HCT116 (cell line): ENCODE measurements around the gene HPCAL1. TPM values are rescaled to one million over a fixed set of nuclear protein-coding genes. Genes with fewer than 3 reads are reported as not detected.

ENCODE experiments used
- ATAC-seq: fragments of 200-7000 bp; cut with Tn5 transposase; 2 replicates; pipeline ENCODE4 v1.9.1; 2020; ENCODE audit warnings: mild to moderate bottlenecking, moderate library complexity
- BruUV-seq: library from RNA; stranded (reverse); fragments of 400-500 nt; replicated peaks from 2 replicates; lab custom pipeline; 2021; lab: Mats Ljungman, UMichigan
- CTCF ChIA-PET: fragments of 300-600 bp; sonication (Branson Sonifier 250); formaldehyde crosslinking; loops from one replicate; lab custom pipeline; 2021; ENCODE audit warnings: antibody characterized with exemption; lab: Charles Lee
- POLR2A ChIA-PET: fragments of 300-600, 350-600 bp; sonication (Branson Sonifier 250); formaldehyde crosslinking; loops from one replicate; lab custom pipeline; 2021; ENCODE audit warnings: antibody characterized with exemption; lab: Charles Lee
- RAD21 ChIA-PET, 2 experiments: fragments of 300-600 bp; sonication (Branson Sonifier 250); formaldehyde crosslinking; loops; one replicate each; lab custom pipeline; 2023; ENCODE audit warnings: low total read pairs in 2 of 2; ENCODE audit not compliant: uncharacterized antibody in 2 of 2, unreplicated experiment in 2 of 2, low non-redundant PET in 1 of 2; lab: Charles Lee
- DNase-seq: peaks from one replicate; pipeline ENCODE4 v3.0.0-alpha.2; 2010; ENCODE audit warnings: low read depth, low spot score
- H2AFZ ChIP-seq: fragments of 200-600 bp; shearing (Covaris generic), sonication (generic); 2 replicates; pipeline ENCODE4 v1.6.1; 2017; ENCODE audit warnings: low read depth, mixed run types, mixed read lengths, antibody characterized with exemption, low read length; ENCODE audit not compliant: poor library complexity, severe bottlenecking
- H3K27ac ChIP-seq: 2 replicates; pipeline ENCODE4 v1.5.1; 2012; ENCODE audit warnings: low read depth, low read length
- H3K27me3 ChIP-seq: fragments of 200-600 bp; sonication (generic); 2 replicates; pipeline ENCODE4 v1.6.1; 2016; ENCODE audit warnings: mixed run types, low read length, mixed read lengths; ENCODE audit not compliant: insufficient read depth
- H3K36me3 ChIP-seq, 2 experiments: fragments of 200-500 bp in 1 of 2; fragments of 200-600 bp in 1 of 2; sonication (Bioruptor generic) in 1 of 2; sonication (generic) in 1 of 2; 2 replicates each; pipeline versions ENCODE4 v1.5.1 to v1.6.1; 2014 to 2016; ENCODE audit warnings: low read length in 2 of 2, inconsistent platforms in 1 of 2, mixed read lengths in 1 of 2, mixed run types in 1 of 2; ENCODE audit not compliant: insufficient read depth in 2 of 2, control insufficient read depth in 1 of 2
- H3K4me1 ChIP-seq, 2 experiments: fragments of 200-600 bp in 1 of 2; sonication (generic) in 1 of 2; 2 replicates each; pipeline versions ENCODE4 v1.5.1 to v1.6.1; 2012 to 2017; ENCODE audit warnings: low read length in 2 of 2, inconsistent platforms in 1 of 2, mild to moderate bottlenecking in 1 of 2, mixed read lengths in 1 of 2, mixed run types in 1 of 2, moderate library complexity in 1 of 2; ENCODE audit not compliant: insufficient read depth in 2 of 2, control insufficient read depth in 1 of 2
- H3K4me2 ChIP-seq: fragments of 200-600 bp; sonication (generic); 2 replicates; pipeline ENCODE4 v1.6.1; 2017; ENCODE audit warnings: mixed run types, low read length, mixed read lengths
- H3K4me3 ChIP-seq, 2 experiments: fragments of 200-600 bp in 1 of 2; sonication (generic) in 1 of 2; replicated peaks in 1 of 2; 2 replicates each; pipeline ENCODE4 v1.5.1; 2011 to 2016; ENCODE audit warnings: low read length in 2 of 2, control low read depth in 1 of 2, low read depth in 1 of 2, mild to moderate bottlenecking in 1 of 2, mixed read lengths in 1 of 2, mixed run types in 1 of 2
- H3K79me2 ChIP-seq: fragments of 200-600 bp; sonication (generic); 2 replicates; pipeline ENCODE4 v1.6.1; 2017; ENCODE audit warnings: mild to moderate bottlenecking, mixed run types, low read length, moderate library complexity, mixed read lengths; ENCODE audit not compliant: insufficient read depth
- H3K9ac ChIP-seq: fragments of 200-600 bp; sonication (generic); 2 replicates; pipeline ENCODE4 v1.6.1; 2016; ENCODE audit warnings: low read length, mixed read lengths
- H3K9me2 ChIP-seq: fragments of 200-600 bp; sonication (generic), shearing (Covaris generic); 2 replicates; pipeline ENCODE4 v1.6.1; 2017; ENCODE audit warnings: mixed run types, mild to moderate bottlenecking, moderate library complexity; ENCODE audit not compliant: insufficient read depth
- H3K9me3 ChIP-seq, 2 experiments: fragments of 200-500 bp in 1 of 2; fragments of 200-600 bp in 1 of 2; sonication (Bioruptor generic) in 1 of 2; sonication (generic) in 1 of 2; 2 replicates each; pipeline ENCODE4 v1.6.1; 2014 to 2017; ENCODE audit warnings: low read length in 2 of 2, mixed read lengths in 2 of 2, inconsistent platforms in 1 of 2, low read depth in 1 of 2, mild to moderate bottlenecking in 1 of 2, mixed run types in 1 of 2, moderate library complexity in 1 of 2; ENCODE audit not compliant: control insufficient read depth in 1 of 2, insufficient read depth in 1 of 2
- H4K20me1 ChIP-seq: fragments of 200-600 bp; sonication (generic), shearing (Covaris generic); 2 replicates; pipeline ENCODE4 v1.6.1; 2017; ENCODE audit warnings: mixed run types, mild to moderate bottlenecking, moderate library complexity; ENCODE audit not compliant: insufficient read depth
- CBX3 ChIP-seq: IDR thresholded peaks from 2 replicates; pipeline ENCODE4 v1.6.1; 2012; ENCODE audit warnings: low read depth
- CEBPB ChIP-seq: IDR thresholded peaks from 2 replicates; pipeline ENCODE4 v1.6.1; 2012; ENCODE audit warnings: low read depth
- POLR2A ChIP-seq: IDR thresholded peaks from 2 replicates; pipeline ENCODE4 v1.7.0; 2011; ENCODE audit warnings: borderline replicate concordance; ENCODE audit not compliant: insufficient read depth, insufficient read length; ENCODE audit errors: extremely low read depth
- POLR2AphosphoS5 ChIP-seq: IDR thresholded peaks from 2 replicates; pipeline ENCODE4 v1.6.1; 2011; ENCODE audit warnings: mild to moderate bottlenecking, low read depth, low read length, moderate library complexity
- RAD21 ChIP-seq: IDR thresholded peaks from 2 replicates; pipeline ENCODE4 v1.6.1; 2012; ENCODE audit warnings: low read depth, mild to moderate bottlenecking
- SP1 ChIP-seq: IDR thresholded peaks from 2 replicates; pipeline ENCODE4 v1.6.1; 2012; ENCODE audit warnings: low read depth
- SRF ChIP-seq: IDR thresholded peaks from 2 replicates; pipeline ENCODE4 v1.6.1; 2012; ENCODE audit warnings: low read depth
- TCF7L2 ChIP-seq: IDR thresholded peaks from 2 replicates; pipeline ENCODE4 v1.7.0; 2011; ENCODE audit warnings: borderline replicate concordance, inconsistent platforms; ENCODE audit not compliant: insufficient read depth, insufficient read length; ENCODE audit errors: extremely low read depth
- ZNF274 ChIP-seq: fragments of 200-500 bp; sonication (Bioruptor generic); IDR thresholded peaks from 2 replicates; pipeline ENCODE4 v1.6.1; 2014; ENCODE audit warnings: mild to moderate bottlenecking, low read depth, low read length, inconsistent platforms
- intact Hi-C: fragments of 100-400 bp; cut with micrococcal nuclease; formaldehyde crosslinking; loops from 2 replicates; pipeline ENCODE4 v1.10.0; 2022
- total RNA-seq: library from RNA; stranded (reverse); gene quantifications from one replicate; pipeline ENCODE4 v1.2.1, GENCODE V29; 2021; ENCODE audit not compliant: unreplicated experiment
- TF ChIP-seq, protein P1 (sequence below): IDR thresholded peaks from 2 replicates; pipeline ENCODE4 v1.6.1; 2011; ENCODE audit warnings: mild to moderate bottlenecking, low read length, moderate library complexity; ENCODE audit not compliant: insufficient replicate concordance; ENCODE audit errors: extremely low read depth
- TF ChIP-seq, protein P2 (sequence below): IDR thresholded peaks from 2 replicates; pipeline ENCODE4 v1.6.1; 2012
- TF ChIP-seq, protein P3 (sequence below), 3 experiments: fragments of 200-600 bp in 1 of 3; sonication (generic) in 1 of 3; IDR thresholded peaks in 2 of 3; conservative IDR thresholded peaks in 1 of 3; 2 replicates each; pipeline ENCODE4 v1.5.1; 2012 to 2017; ENCODE audit warnings: low read depth in 2 of 3, low read length in 2 of 3, antibody characterized with exemption in 1 of 3, borderline replicate concordance in 1 of 3, control low read depth in 1 of 3, mild to moderate bottlenecking in 1 of 3, mixed read lengths in 1 of 3, mixed run types in 1 of 3, moderate library complexity in 1 of 3; ENCODE audit not compliant: insufficient read depth in 1 of 3
- TF ChIP-seq, protein P4 (sequence below): IDR thresholded peaks from 2 replicates; pipeline ENCODE4 v1.6.1; 2012

Gene HPCAL1
- total RNA-seq, 1 experiment from 2014 or later: 111 TPM

DNA sequence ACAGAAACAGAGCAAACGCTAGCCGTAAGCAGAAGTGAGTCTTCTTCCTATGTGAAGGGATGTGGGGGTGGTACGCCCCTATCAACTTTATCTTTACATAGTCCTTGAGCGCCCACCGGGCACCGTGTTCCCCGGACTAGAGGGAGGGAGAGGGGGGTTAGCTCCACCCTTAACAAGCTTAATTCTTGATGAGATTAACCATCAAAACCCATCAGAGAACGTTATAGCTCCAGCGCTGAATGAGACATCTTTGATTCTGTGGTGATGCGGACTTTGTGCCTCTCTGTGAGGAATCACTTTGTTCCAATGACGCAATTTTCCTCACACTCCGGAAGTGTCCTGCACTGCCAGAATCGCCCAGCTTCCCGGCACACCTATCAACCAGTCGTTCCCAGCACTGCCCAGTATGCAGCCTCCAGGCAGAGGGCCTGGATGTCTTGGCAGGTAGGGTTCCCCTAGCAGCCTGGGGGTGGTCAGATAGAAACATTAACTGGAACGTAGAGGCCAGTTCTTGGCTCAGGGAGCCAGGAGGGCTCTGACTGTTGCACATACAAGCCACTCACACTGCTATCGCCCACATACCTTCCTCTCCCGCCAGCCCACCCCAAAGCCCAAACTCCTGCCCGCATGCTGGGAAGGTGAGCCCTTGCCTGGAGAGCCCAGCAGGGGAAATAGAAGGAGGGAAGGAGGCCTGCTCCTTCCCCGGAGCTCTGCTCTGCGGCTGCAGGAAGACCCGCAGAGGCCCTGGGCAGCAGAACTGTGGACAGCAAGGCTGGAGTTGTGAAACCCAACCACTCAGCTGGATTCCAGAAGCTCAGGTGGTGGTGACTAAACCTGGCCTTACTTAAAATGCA lies 147.4 kb downstream of the HPCAL1 start:
- RAD21 ChIA-PET: no interaction called here
- intact Hi-C loops: no loop called here
- no TSS peak for BruUV-seq
- CTCF ChIA-PET: interaction anchor here (1.0 to 1.8 kb wide), 2 partner anchors 204 to 210 kb away, joined by 3 to 5 read pairs; no protein-coding TSS in a partner anchor
- H2AFZ ChIP-seq: no peak overlapping the region
- H3K4me3 ChIP-seq: peak overlapping the region; percentile 81 to 82
- no peaks in the 10 kb centered on the region for H3K9me3 ChIP-seq
- ATAC-seq (peak; percentile 11; the same call in 1 of the 2 replicates), DNase-seq (no peak)
- H3K4me2 ChIP-seq: peak overlapping the region; percentile 97
- H3K36me3 ChIP-seq: peaks cover 3% of the 10 kb centered on the region in 2 experiments; a peak in 1 of 4 replicates
- no peaks in the 10 kb centered on the region for H3K9me2 ChIP-seq
- H3K9ac ChIP-seq: peak overlapping the region; percentile 97
- no peaks in the 10 kb centered on the region for H3K27me3 ChIP-seq
- TF ChIP-seq ZNF274 (no peak), TCF7L2 (no peak), POLR2A (no peak), RAD21 (no peak), CBX3 (0 out of 2 replicates have a peak, but pooled peaks have one; percentile 30), CEBPB (peak; percentile 82), SRF (no peak), POLR2AphosphoS5 (peak; percentile 69), SP1 (no peak)
- TF ChIP-seq, protein P1, sequence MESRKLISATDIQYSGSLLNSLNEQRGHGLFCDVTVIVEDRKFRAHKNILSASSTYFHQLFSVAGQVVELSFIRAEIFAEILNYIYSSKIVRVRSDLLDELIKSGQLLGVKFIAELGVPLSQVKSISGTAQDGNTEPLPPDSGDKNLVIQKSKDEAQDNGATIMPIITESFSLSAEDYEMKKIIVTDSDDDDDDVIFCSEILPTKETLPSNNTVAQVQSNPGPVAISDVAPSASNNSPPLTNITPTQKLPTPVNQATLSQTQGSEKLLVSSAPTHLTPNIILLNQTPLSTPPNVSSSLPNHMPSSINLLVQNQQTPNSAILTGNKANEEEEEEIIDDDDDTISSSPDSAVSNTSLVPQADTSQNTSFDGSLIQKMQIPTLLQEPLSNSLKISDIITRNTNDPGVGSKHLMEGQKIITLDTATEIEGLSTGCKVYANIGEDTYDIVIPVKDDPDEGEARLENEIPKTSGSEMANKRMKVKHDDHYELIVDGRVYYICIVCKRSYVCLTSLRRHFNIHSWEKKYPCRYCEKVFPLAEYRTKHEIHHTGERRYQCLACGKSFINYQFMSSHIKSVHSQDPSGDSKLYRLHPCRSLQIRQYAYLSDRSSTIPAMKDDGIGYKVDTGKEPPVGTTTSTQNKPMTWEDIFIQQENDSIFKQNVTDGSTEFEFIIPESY: no peak
- TF ChIP-seq, protein P2, sequence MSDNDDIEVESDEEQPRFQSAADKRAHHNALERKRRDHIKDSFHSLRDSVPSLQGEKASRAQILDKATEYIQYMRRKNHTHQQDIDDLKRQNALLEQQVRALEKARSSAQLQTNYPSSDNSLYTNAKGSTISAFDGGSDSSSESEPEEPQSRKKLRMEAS: peak; percentile 39; the same call in 1 of the 2 replicates
- TF ChIP-seq, protein P3, sequence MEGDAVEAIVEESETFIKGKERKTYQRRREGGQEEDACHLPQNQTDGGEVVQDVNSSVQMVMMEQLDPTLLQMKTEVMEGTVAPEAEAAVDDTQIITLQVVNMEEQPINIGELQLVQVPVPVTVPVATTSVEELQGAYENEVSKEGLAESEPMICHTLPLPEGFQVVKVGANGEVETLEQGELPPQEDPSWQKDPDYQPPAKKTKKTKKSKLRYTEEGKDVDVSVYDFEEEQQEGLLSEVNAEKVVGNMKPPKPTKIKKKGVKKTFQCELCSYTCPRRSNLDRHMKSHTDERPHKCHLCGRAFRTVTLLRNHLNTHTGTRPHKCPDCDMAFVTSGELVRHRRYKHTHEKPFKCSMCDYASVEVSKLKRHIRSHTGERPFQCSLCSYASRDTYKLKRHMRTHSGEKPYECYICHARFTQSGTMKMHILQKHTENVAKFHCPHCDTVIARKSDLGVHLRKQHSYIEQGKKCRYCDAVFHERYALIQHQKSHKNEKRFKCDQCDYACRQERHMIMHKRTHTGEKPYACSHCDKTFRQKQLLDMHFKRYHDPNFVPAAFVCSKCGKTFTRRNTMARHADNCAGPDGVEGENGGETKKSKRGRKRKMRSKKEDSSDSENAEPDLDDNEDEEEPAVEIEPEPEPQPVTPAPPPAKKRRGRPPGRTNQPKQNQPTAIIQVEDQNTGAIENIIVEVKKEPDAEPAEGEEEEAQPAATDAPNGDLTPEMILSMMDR (IDR thresholded peaks at IDR 0.05 in 2 of 3, conservative IDR thresholded peaks at IDR 0.05 in 1 of 3; ENCODE audit: borderline replicate concordance in 1 of 3, insufficient read depth in 1 of 3, low read depth in 2 of 3, low read length in 2 of 3): no peak
- TF ChIP-seq, protein P4, sequence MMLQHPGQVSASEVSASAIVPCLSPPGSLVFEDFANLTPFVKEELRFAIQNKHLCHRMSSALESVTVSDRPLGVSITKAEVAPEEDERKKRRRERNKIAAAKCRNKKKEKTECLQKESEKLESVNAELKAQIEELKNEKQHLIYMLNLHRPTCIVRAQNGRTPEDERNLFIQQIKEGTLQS: no peak; the same call in 1 of the 2 replicates
- H3K27ac ChIP-seq: peak overlapping the region; percentile 31
- POLR2A ChIA-PET: interaction anchor here (0.7 to 1.1 kb wide), 2 partner anchors 13 to 126 kb away, joined by 3 to 4 read pairs; no protein-coding TSS in a partner anchor
- H3K79me2 ChIP-seq: peaks cover 34% of the 10 kb centered on the region
- peaks cover 14 to 45% of the 10 kb centered on the region in 2 experiments; a peak in 3 of 4 replicates for H3K4me1 ChIP-seq
- peaks cover 4% of the 10 kb centered on the region; the same call in 1 of the 2 replicates for H4K20me1 ChIP-seq
